Smooth muscle cell (in vitro differentiated cells): ENCODE results near the gene GALNT9. TPM values are rescaled to one million over a fixed set of nuclear protein-coding genes. Genes with fewer than 3 reads are reported as not detected.

ENCODE experiments used
- DNase-seq: peaks from one replicate; lab custom pipeline; 2025; ENCODE audit not compliant: unreplicated experiment; lab: John Stamatoyannopoulos, UW
- H2AFZ ChIP-seq: fragments of 200-600 bp; sonication (generic); 2 replicates; pipeline ENCODE4 v1.6.0; 2016; ENCODE audit warnings: antibody characterized with exemption, low read depth, mild to moderate bottlenecking
- H3F3A ChIP-seq: fragments of 200-600 bp; sonication (generic); 2 replicates; pipeline ENCODE4 v1.6.0; 2017; ENCODE audit warnings: antibody characterized with exemption, low read depth
- H3K27ac ChIP-seq: fragments of 200-600 bp; sonication (generic); 2 replicates; pipeline ENCODE4 v1.5.1; 2016; ENCODE audit warnings: low read depth, mild to moderate bottlenecking
- H3K27me3 ChIP-seq: fragments of 200-600 bp; sonication (generic); 2 replicates; pipeline ENCODE4 v1.6.1; 2016; ENCODE audit warnings: low read depth, mild to moderate bottlenecking
- H3K36me3 ChIP-seq: fragments of 200-600 bp; sonication (generic); 2 replicates; pipeline ENCODE4 v1.5.1; 2016; ENCODE audit warnings: low read depth
- H3K4me1 ChIP-seq: fragments of 200-600 bp; sonication (generic); 2 replicates; pipeline ENCODE4 v1.5.1; 2016; ENCODE audit warnings: low read depth
- H3K4me2 ChIP-seq: fragments of 200-600 bp; sonication (generic); 2 replicates; pipeline ENCODE4 v1.6.0; 2016; ENCODE audit warnings: mild to moderate bottlenecking
- H3K4me3 ChIP-seq: fragments of 200-600 bp; sonication (generic); 2 replicates; pipeline ENCODE4 v1.5.1; 2016; ENCODE audit warnings: mild to moderate bottlenecking
- H3K79me2 ChIP-seq: fragments of 200-600 bp; sonication (generic); 2 replicates; pipeline ENCODE4 v1.6.0; 2016; ENCODE audit warnings: low read depth, mild to moderate bottlenecking
- H3K9ac ChIP-seq: fragments of 200-600 bp; sonication (generic); 2 replicates; pipeline ENCODE4 v1.6.0; 2016; ENCODE audit warnings: low read depth
- H3K9me3 ChIP-seq: fragments of 200-600 bp; sonication (generic); replicated peaks from 2 replicates; pipeline ENCODE4 v1.5.1; 2016; ENCODE audit warnings: low read depth
- H4K20me1 ChIP-seq: fragments of 200-600 bp; sonication (generic); 2 replicates; pipeline ENCODE4 v1.6.0; 2016; ENCODE audit warnings: low read depth
- WGBS: methylation state at CpG from one replicate; pipeline ENCODE4 v1.1.7; 2016; ENCODE audit warnings: low lambda C conversion rate; 5-methylcytosine and 5-hydroxymethylcytosine counted together
- polyA plus RNA-seq: library from polyadenylated mRNA; unstranded; fragments of >200 nt; fragmentation: Nextera tagmentation; extraction: Ambion mirVana; gene quantifications from 2 replicates; pipeline ENCODE4 v1.2.1, GENCODE V29; 2016
- total RNA-seq: library from RNA; depleted of rRNA; stranded (reverse); fragments of >200 nt; gene quantifications from 2 replicates; pipeline ENCODE4 v1.2.3, GENCODE V29; 2014
- TF ChIP-seq, protein P1 (sequence below): fragments of 200-600 bp; sonication (generic); IDR thresholded peaks from 2 replicates; pipeline ENCODE4 v1.5.1; 2017; ENCODE audit warnings: borderline replicate concordance, mild to moderate bottlenecking, antibody characterized with exemption; ENCODE audit not compliant: insufficient read depth, poor library complexity, severe bottlenecking

GALNT9 gene
- total and polyA plus RNA-seq, 2 experiments from 2014 or later, result 1.1 TPM; not detected in 1

DNA sequence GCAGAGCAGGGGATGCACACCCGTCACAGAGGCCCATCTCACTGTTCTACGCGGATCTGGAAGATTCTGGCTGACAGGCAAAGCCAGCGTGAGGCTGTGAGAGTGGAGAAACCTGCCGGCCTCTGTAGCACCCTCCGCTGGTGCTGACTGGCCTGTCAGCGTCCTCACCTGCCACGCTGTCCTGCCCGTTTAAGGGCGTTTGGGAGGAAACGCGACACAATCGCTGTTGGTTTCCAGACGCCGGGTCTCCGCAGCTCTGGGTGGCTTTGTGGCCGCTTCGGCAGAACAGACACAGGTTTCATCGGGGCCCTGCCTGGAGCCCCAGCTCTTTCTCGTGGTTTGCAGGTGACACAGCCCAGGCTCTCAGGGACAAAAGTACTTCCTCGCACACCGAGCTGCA, 114.5 kb downstream of the GALNT9 start:
- H4K20me1 ChIP-seq, result no peaks in the 10 kb centered on the region
- peaks cover 10% of the 10 kb centered on the region for H3K27me3 ChIP-seq
- no peak for DNase-seq
- WGBS, result 80% methylated on average over 22 of the region's 22 CpGs
- no peaks in the 10 kb centered on the region for H3K36me3 ChIP-seq
- no peaks in the 10 kb centered on the region for H3F3A ChIP-seq
- no peak overlapping the region for H2AFZ ChIP-seq
- no peak overlapping the region for H3K27ac ChIP-seq
- TF ChIP-seq, protein P1, sequence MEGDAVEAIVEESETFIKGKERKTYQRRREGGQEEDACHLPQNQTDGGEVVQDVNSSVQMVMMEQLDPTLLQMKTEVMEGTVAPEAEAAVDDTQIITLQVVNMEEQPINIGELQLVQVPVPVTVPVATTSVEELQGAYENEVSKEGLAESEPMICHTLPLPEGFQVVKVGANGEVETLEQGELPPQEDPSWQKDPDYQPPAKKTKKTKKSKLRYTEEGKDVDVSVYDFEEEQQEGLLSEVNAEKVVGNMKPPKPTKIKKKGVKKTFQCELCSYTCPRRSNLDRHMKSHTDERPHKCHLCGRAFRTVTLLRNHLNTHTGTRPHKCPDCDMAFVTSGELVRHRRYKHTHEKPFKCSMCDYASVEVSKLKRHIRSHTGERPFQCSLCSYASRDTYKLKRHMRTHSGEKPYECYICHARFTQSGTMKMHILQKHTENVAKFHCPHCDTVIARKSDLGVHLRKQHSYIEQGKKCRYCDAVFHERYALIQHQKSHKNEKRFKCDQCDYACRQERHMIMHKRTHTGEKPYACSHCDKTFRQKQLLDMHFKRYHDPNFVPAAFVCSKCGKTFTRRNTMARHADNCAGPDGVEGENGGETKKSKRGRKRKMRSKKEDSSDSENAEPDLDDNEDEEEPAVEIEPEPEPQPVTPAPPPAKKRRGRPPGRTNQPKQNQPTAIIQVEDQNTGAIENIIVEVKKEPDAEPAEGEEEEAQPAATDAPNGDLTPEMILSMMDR, result no peak
- no peak overlapping the region for H3K9ac ChIP-seq
- H3K9me3 ChIP-seq, result no peaks in the 10 kb centered on the region
- H3K4me3 ChIP-seq, result no peak overlapping the region
- no peaks in the 10 kb centered on the region for H3K79me2 ChIP-seq
- H3K4me1 ChIP-seq, result no peaks in the 10 kb centered on the region
- no peak overlapping the region for H3K4me2 ChIP-seq

DNA sequence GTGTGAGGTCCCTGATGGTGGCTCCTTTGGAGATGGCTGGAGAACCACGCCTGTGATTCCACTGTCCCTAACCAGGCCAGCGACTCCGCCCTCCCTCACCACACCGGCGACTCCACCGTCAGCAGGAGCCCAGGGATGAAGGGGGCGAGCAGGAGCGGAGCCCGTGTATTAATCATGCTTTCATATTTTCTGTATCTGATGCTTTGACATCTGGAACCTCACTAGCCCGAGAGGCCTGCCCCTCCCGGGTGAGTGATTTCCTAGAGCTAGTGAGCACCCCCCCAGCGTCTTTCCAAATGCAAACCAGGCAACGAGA, 115.3 kb downstream of the GALNT9 start:
- Histone ChIP-seq H3K9me3 (no peaks in the 10 kb centered on the region), H3K4me2 (no peak overlapping the region), H3F3A (no peaks in the 10 kb centered on the region), H3K4me3 (no peak overlapping the region), H3K27ac (no peak overlapping the region), H2AFZ (no peak overlapping the region), H4K20me1 (no peaks in the 10 kb centered on the region), H3K79me2 (no peaks in the 10 kb centered on the region), H3K9ac (no peak overlapping the region), H3K4me1 (no peaks in the 10 kb centered on the region), H3K27me3 (peaks cover 8% of the 10 kb centered on the region), H3K36me3 (no peaks in the 10 kb centered on the region)
- 92% methylated on average over 13 of the region's 13 CpGs for WGBS
- TF ChIP-seq, protein P1, result no peak
- DNase-seq, result no peak

DNA sequence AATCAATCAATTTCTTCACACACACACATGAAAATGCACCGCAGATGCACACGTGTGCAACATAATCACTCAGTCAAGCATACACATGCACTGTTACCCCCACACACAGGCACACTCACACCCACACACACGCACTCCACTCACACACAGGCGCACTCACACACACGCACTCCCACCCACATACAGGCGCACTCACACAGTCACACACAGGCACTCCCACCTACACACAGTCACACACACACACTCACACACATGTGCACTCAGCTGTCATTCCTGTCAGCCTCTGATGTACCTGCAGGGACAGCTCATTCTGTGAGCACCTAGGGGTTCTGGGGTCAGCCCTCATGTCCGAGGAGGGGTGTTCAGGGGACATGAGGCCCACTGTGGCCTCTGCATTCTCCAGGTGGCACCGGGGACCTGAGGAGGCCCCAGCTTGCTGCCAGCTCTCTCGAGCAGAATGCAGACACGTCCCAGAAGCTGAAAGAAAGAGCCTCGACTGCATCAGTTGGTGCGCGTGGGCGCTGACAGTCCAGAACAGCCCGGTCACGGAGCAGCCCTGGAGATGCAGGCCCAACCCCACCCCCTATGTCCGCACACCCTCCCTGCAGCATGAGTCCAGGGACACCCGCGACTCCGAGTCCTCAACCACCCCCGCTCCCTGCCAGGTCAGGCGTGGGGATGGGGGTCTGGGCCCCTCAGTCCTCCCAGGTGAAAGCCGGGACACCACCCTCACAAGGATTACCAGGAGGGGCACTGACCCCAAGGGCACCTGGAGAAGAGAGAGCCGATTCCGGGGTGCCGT, 115.8 kb downstream of the GALNT9 start:
- no peaks in the 10 kb centered on the region for H3K9me3 ChIP-seq
- H3K79me2 ChIP-seq, result no peaks in the 10 kb centered on the region
- H3K27me3 ChIP-seq, result peaks cover 4% of the 10 kb centered on the region
- 92% methylated on average over 20 of the region's 26 CpGs for WGBS
- TF ChIP-seq, protein P1, result no peak
- H3K27ac ChIP-seq, result no peak overlapping the region
- DNase-seq, result no peak
- no peaks in the 10 kb centered on the region for H3K4me1 ChIP-seq
- no peaks in the 10 kb centered on the region for H3K36me3 ChIP-seq
- H2AFZ ChIP-seq, result no peak overlapping the region
- no peak overlapping the region for H3K9ac ChIP-seq
- no peaks in the 10 kb centered on the region for H4K20me1 ChIP-seq
- H3F3A ChIP-seq, result no peaks in the 10 kb centered on the region
- H3K4me2 ChIP-seq, result no peak overlapping the region
- H3K4me3 ChIP-seq, result no peak overlapping the region

DNA sequence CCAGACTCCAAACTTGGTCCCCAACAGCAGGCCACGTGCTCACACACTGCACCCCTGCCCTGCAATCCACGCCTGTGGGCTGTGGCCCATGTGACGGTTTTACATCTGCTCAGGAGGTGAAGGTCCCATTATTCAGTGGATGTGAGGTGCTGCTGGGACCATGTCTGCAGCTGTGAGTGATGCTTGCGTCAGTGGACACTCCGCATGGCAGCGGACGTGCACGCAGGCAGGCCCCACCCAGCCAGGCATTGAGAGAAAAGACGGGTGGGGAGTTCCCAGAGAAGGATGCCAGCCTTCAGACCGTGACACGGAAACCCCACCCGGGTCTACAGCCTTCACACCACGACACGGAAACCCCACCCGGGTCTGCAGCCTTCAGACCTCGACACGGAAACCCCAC, 117.6 kb downstream of the GALNT9 start:
- no peaks in the 10 kb centered on the region for H3K79me2 ChIP-seq
- H3K9ac ChIP-seq, result no peak overlapping the region
- H4K20me1 ChIP-seq, result no peaks in the 10 kb centered on the region
- WGBS, result 96% methylated on average over 17 of the region's 17 CpGs
- no peaks in the 10 kb centered on the region for H3K36me3 ChIP-seq
- H2AFZ ChIP-seq, result no peak overlapping the region
- no peak overlapping the region for H3K4me3 ChIP-seq
- H3K9me3 ChIP-seq, result no peaks in the 10 kb centered on the region
- H3K27me3 ChIP-seq, result no peaks in the 10 kb centered on the region
- H3F3A ChIP-seq, result no peaks in the 10 kb centered on the region
- no peaks in the 10 kb centered on the region for H3K4me1 ChIP-seq
- no peak overlapping the region for H3K4me2 ChIP-seq
- TF ChIP-seq, protein P1, result no peak
- DNase-seq, result no peak
- H3K27ac ChIP-seq, result no peak overlapping the region
